SK-N-SH (cell line): ENCODE results near the gene C22orf15. TPM values are rescaled to one million over a fixed set of nuclear protein-coding genes. Genes with fewer than 3 reads are reported as not detected.
A peak's percentile ranks its signal among the peaks of the same experiment; 100 is the strongest.

Experiments used
- CTCF ChIA-PET: fragments of 300-600, 350-600 bp; formaldehyde crosslinking; extraction: SDS; loops from one replicate; lab custom pipeline; 2021; lab: Yijun Ruan, JAX
- POLR2A ChIA-PET: fragments of 350-600 bp; sonication (Branson Sonifier 250); formaldehyde crosslinking; extraction: SDS; loops from one replicate; lab custom pipeline; 2020; ENCODE audit warnings: antibody characterized with exemption, inconsistent platforms; lab: Yijun Ruan, JAX
- DNase-seq: peaks from one replicate; pipeline ENCODE4 v3.0.0; 2012
- H2AFZ ChIP-seq: fragments of 200-600 bp; sonication (generic); 2 replicates; pipeline ENCODE4 v1.8.1; 2016; ENCODE audit warnings: antibody characterized with exemption, mild to moderate bottlenecking, low read depth
- H3F3A ChIP-seq: fragments of 200-600 bp; sonication (generic); replicated peaks from 2 replicates; pipeline ENCODE3; 2016; ENCODE audit warnings: antibody characterized with exemption, mild to moderate bottlenecking; ENCODE audit not compliant: insufficient read depth
- H3K27ac ChIP-seq, 2 experiments: fragments of 200-500 bp in 1 of 2; fragments of 200-600 bp in 1 of 2; sonication (Bioruptor generic) in 1 of 2; sonication (generic), shearing (Covaris generic) in 1 of 2; 2 replicates each; pipeline versions ENCODE4 v1.5.1 to v1.6.1; 2014 to 2016; ENCODE audit warnings: low read depth in 2 of 2, inconsistent platforms in 1 of 2, low read length in 1 of 2, mild to moderate bottlenecking in 1 of 2, mixed read lengths in 1 of 2
- H3K27me3 ChIP-seq: fragments of 200-600 bp; sonication (generic), shearing (Covaris generic); 2 replicates; pipeline ENCODE4 v1.6.1; 2016; ENCODE audit warnings: mixed run types; ENCODE audit not compliant: insufficient read depth
- H3K36me3 ChIP-seq, 2 experiments: fragments of 200-500 bp in 1 of 2; fragments of 200-600 bp in 1 of 2; sonication (Bioruptor generic) in 1 of 2; sonication (generic) in 1 of 2; replicated peaks in 1 of 2; 2 replicates each; pipeline versions ENCODE3 to v1.5.1; 2014 to 2016; ENCODE audit warnings: low read length in 1 of 2, mild to moderate bottlenecking in 1 of 2; ENCODE audit not compliant: insufficient read depth in 2 of 2, control insufficient read depth in 1 of 2
- H3K4me1 ChIP-seq, 2 experiments: fragments of 200-500 bp in 1 of 2; fragments of 200-600 bp in 1 of 2; sonication (Bioruptor generic) in 1 of 2; sonication (generic), shearing (Covaris generic) in 1 of 2; 2 replicates each; pipeline versions ENCODE4 v1.5.1 to v1.6.1; 2014 to 2016; ENCODE audit warnings: low read depth in 1 of 2, low read length in 1 of 2, mixed run types in 1 of 2; ENCODE audit not compliant: insufficient read depth in 2 of 2, control insufficient read depth in 1 of 2
- H3K4me2 ChIP-seq: fragments of 200-600 bp; sonication (generic), shearing (Covaris generic); 2 replicates; pipeline ENCODE4 v1.6.1; 2017; ENCODE audit warnings: mixed run types
- H3K4me3 ChIP-seq, 2 experiments: fragments of 200-500 bp in 1 of 2; fragments of 200-600 bp in 1 of 2; sonication (Bioruptor generic) in 1 of 2; sonication (generic), shearing (Covaris generic) in 1 of 2; 2 replicates each; pipeline versions ENCODE4 v1.5.1 to v1.8.1; 2014 to 2016; ENCODE audit warnings: low read depth in 2 of 2, inconsistent platforms in 1 of 2, low read length in 1 of 2, mild to moderate bottlenecking in 1 of 2, mixed read lengths in 1 of 2, moderate library complexity in 1 of 2
- H3K79me2 ChIP-seq: fragments of 200-600 bp; sonication (generic); 2 replicates; pipeline ENCODE4 v1.8.1; 2017; ENCODE audit warnings: mild to moderate bottlenecking; ENCODE audit not compliant: insufficient read depth
- H3K9ac ChIP-seq: fragments of 200-600 bp; sonication (generic); 2 replicates; pipeline ENCODE4 v1.6.1; 2017; ENCODE audit warnings: mixed run types
- H3K9me2 ChIP-seq: fragments of 200-600 bp; sonication (generic); 2 replicates; pipeline ENCODE4 v1.6.1; 2017; ENCODE audit warnings: mixed run types
- H3K9me3 ChIP-seq: fragments of 200-600 bp; sonication (generic); 2 replicates; pipeline ENCODE4 v1.6.1; 2017; ENCODE audit warnings: mixed run types, mild to moderate bottlenecking, moderate library complexity
- H4K20me1 ChIP-seq: fragments of 200-600 bp; sonication (generic); 2 replicates; pipeline ENCODE4 v1.6.1; 2017; ENCODE audit warnings: mild to moderate bottlenecking, mixed run types; ENCODE audit not compliant: insufficient read depth
- CHD2 ChIP-seq: fragments of 150-350 bp; IDR thresholded peaks from 2 replicates; pipeline ENCODE4 v1.6.1; 2018; ENCODE audit warnings: low read length; ENCODE audit not compliant: partially characterized antibody
- ELF1 ChIP-seq: IDR thresholded peaks from 2 replicates; pipeline ENCODE4 v1.4.0; 2012
- EP300 ChIP-seq, 2 experiments: IDR thresholded peaks; 2 replicates each; pipeline versions ENCODE4 v1.4.0 to v1.6.1; 2012; ENCODE audit warnings: borderline replicate concordance in 1 of 2, low read depth in 1 of 2, low read length in 1 of 2
- EZH2phosphoT487 ChIP-seq: fragments of 200-600 bp; sonication (generic); IDR thresholded peaks from 2 replicates; pipeline ENCODE4 v1.6.1; 2017; ENCODE audit warnings: low read depth, mixed run types, mild to moderate bottlenecking, antibody characterized with exemption, moderate library complexity, borderline replicate concordance
- FOXJ3 ChIP-seq: sonication (generic); formaldehyde crosslinking; IDR thresholded peaks from 2 replicates; pipeline ENCODE4 v1.5.1; 2020; ENCODE audit warnings: mild to moderate bottlenecking, missing genetic modification reagents
- FOXM1 ChIP-seq: IDR thresholded peaks from 2 replicates; pipeline ENCODE4 v1.4.0; 2012; ENCODE audit warnings: low read depth, mild to moderate bottlenecking
- JUND ChIP-seq: IDR thresholded peaks from 2 replicates; pipeline ENCODE4 v1.4.0; 2012
- NFIC ChIP-seq: IDR thresholded peaks from 2 replicates; pipeline ENCODE4 v1.4.0; 2012; ENCODE audit warnings: borderline replicate concordance
- RAD21 ChIP-seq: IDR thresholded peaks from 2 replicates; pipeline ENCODE4 v1.6.1; 2012; ENCODE audit warnings: mild to moderate bottlenecking, low read length
- RXRA ChIP-seq: IDR thresholded peaks from 2 replicates; pipeline ENCODE4 v1.4.0; 2012; ENCODE audit warnings: low read depth, mild to moderate bottlenecking, borderline replicate concordance
- TAF1 ChIP-seq: IDR thresholded peaks from 2 replicates; pipeline ENCODE4 v1.6.1; 2012; ENCODE audit warnings: low read depth, mild to moderate bottlenecking, low read length, moderate library complexity, borderline replicate concordance
- TEAD4 ChIP-seq: IDR thresholded peaks from 2 replicates; pipeline ENCODE4 v1.4.0; 2012; ENCODE audit warnings: mild to moderate bottlenecking, borderline replicate concordance; ENCODE audit not compliant: insufficient read depth
- YY1 ChIP-seq: IDR thresholded peaks from 2 replicates; pipeline ENCODE4 v1.4.0; 2012; ENCODE audit warnings: low read depth, mild to moderate bottlenecking
- WGBS: methylation state at CpG from one replicate; pipeline ENCODE4 v1.1.6; 2017; ENCODE audit warnings: low lambda C conversion rate; 5-methylcytosine and 5-hydroxymethylcytosine counted together
- polyA plus RNA-seq, 3 experiments: library from polyadenylated mRNA; depleted of rRNA; stranded (reverse); fragments of >200 nt; gene quantifications; 2 replicates each; pipeline ENCODE4 v1.2.3, GENCODE V29; 2012
- TF ChIP-seq, protein P1 (sequence below): IDR thresholded peaks from 2 replicates; pipeline ENCODE4 v1.6.1; 2012; ENCODE audit warnings: mild to moderate bottlenecking, low read depth, low read length, moderate library complexity
- TF ChIP-seq, protein P2 (sequence below): IDR thresholded peaks from 2 replicates; pipeline ENCODE4 v1.4.0; 2012; ENCODE audit warnings: low read depth, borderline replicate concordance
- TF ChIP-seq, protein P3 (sequence below): IDR thresholded peaks from 2 replicates; pipeline ENCODE4 v1.4.0; 2012; ENCODE audit warnings: low read depth, borderline replicate concordance
- TF ChIP-seq, protein P4 (sequence below): IDR thresholded peaks from 2 replicates; pipeline ENCODE4; 2012

The C22orf15 gene
- polyA plus RNA-seq, 1 of the 3 experiments (the other 2 are of a cell fraction) = 1.6 TPM

DNA sequence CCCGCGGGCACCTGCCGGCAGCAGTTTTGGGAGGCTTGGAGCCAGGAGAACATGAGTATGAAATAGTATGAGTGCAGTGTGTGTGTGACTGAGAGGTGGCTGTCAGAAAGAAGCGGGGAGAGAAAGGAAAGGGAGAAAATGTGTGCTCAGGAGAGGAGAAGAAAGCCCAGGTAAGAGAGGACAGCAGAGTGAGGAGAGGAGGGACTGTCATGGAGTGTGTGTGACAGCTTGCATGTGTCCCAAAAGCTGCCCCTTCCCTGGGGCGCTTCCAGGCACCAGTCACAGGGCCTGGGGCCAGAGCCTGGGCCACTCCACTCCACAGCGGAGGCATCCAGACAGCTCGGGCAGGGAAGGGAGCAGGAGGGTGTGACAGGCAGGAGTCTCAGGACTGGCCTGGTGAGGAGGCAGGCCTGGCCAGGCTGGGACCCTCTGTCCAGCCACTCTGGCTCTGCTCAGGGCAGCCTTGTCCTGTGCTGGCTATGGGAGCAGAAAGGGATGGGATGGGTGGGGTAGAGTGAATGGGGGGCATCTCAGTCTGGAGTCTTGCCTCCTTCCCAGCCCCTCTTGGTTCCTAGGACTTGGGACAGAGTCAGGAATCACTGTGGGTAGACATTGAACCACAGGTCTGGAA is 10.8 kb downstream of the C22orf15 start:
- ChIA-PET CTCF (interaction anchor here (0.9 to 14.9 kb wide), 4 partner anchors 16 to 84 kb away, joined by 4 to 277 read pairs (median 12); partner anchors contain the start of gene SLC2A11), POLR2A (interaction anchor here (1.0 to 1.6 kb wide), 2 partner anchors 13 to 73 kb away, joined by 4 read pairs; partner anchors contain the start of gene SMARCB1)
- no peaks in the 10 kb centered on the region for H4K20me1 ChIP-seq
- H3F3A ChIP-seq = peaks cover 16% of the 10 kb centered on the region
- WGBS = 88% methylated on average over 4 of the region's 7 CpGs
- peak overlapping the region; percentile 86 for H3K4me2 ChIP-seq
- H3K9me3 ChIP-seq = no peaks in the 10 kb centered on the region
- no peak overlapping the region for H3K27ac ChIP-seq
- no peaks in the 10 kb centered on the region for H3K9me2 ChIP-seq
- no peaks in the 10 kb centered on the region for H3K27me3 ChIP-seq
- no peaks in the 10 kb centered on the region for H3K79me2 ChIP-seq
- DNase-seq = no peak
- TF ChIP-seq YY1 = no peak
- no peak for TF ChIP-seq JUND
- no peak for TF ChIP-seq FOXM1
- TF ChIP-seq NFIC = no peak
- no peak for TF ChIP-seq TAF1
- no peak for TF ChIP-seq RXRA
- TF ChIP-seq, protein P1, sequence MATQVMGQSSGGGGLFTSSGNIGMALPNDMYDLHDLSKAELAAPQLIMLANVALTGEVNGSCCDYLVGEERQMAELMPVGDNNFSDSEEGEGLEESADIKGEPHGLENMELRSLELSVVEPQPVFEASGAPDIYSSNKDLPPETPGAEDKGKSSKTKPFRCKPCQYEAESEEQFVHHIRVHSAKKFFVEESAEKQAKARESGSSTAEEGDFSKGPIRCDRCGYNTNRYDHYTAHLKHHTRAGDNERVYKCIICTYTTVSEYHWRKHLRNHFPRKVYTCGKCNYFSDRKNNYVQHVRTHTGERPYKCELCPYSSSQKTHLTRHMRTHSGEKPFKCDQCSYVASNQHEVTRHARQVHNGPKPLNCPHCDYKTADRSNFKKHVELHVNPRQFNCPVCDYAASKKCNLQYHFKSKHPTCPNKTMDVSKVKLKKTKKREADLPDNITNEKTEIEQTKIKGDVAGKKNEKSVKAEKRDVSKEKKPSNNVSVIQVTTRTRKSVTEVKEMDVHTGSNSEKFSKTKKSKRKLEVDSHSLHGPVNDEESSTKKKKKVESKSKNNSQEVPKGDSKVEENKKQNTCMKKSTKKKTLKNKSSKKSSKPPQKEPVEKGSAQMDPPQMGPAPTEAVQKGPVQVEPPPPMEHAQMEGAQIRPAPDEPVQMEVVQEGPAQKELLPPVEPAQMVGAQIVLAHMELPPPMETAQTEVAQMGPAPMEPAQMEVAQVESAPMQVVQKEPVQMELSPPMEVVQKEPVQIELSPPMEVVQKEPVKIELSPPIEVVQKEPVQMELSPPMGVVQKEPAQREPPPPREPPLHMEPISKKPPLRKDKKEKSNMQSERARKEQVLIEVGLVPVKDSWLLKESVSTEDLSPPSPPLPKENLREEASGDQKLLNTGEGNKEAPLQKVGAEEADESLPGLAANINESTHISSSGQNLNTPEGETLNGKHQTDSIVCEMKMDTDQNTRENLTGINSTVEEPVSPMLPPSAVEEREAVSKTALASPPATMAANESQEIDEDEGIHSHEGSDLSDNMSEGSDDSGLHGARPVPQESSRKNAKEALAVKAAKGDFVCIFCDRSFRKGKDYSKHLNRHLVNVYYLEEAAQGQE = no peak
- no peak for TF ChIP-seq EP300 (IDR thresholded peaks at IDR 0.05; ENCODE audit: borderline replicate concordance in 1 of 2, low read depth in 1 of 2, low read length in 1 of 2)
- TF ChIP-seq, protein P2, sequence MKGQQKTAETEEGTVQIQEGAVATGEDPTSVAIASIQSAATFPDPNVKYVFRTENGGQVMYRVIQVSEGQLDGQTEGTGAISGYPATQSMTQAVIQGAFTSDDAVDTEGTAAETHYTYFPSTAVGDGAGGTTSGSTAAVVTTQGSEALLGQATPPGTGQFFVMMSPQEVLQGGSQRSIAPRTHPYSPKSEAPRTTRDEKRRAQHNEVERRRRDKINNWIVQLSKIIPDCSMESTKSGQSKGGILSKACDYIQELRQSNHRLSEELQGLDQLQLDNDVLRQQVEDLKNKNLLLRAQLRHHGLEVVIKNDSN = no peak
- TF ChIP-seq, protein P3, sequence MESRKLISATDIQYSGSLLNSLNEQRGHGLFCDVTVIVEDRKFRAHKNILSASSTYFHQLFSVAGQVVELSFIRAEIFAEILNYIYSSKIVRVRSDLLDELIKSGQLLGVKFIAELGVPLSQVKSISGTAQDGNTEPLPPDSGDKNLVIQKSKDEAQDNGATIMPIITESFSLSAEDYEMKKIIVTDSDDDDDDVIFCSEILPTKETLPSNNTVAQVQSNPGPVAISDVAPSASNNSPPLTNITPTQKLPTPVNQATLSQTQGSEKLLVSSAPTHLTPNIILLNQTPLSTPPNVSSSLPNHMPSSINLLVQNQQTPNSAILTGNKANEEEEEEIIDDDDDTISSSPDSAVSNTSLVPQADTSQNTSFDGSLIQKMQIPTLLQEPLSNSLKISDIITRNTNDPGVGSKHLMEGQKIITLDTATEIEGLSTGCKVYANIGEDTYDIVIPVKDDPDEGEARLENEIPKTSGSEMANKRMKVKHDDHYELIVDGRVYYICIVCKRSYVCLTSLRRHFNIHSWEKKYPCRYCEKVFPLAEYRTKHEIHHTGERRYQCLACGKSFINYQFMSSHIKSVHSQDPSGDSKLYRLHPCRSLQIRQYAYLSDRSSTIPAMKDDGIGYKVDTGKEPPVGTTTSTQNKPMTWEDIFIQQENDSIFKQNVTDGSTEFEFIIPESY = no peak
- no peak for TF ChIP-seq TEAD4
- no peak for TF ChIP-seq FOXJ3 (CRISPR knock-in tag)
- no peak for TF ChIP-seq CHD2
- TF ChIP-seq, protein P4, sequence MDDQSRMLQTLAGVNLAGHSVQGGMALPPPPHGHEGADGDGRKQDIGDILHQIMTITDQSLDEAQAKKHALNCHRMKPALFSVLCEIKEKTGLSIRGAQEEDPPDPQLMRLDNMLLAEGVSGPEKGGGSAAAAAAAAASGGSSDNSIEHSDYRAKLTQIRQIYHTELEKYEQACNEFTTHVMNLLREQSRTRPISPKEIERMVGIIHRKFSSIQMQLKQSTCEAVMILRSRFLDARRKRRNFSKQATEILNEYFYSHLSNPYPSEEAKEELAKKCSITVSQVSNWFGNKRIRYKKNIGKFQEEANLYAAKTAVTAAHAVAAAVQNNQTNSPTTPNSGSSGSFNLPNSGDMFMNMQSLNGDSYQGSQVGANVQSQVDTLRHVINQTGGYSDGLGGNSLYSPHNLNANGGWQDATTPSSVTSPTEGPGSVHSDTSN = no peak
- TF ChIP-seq ELF1 = no peak
- no peak for TF ChIP-seq RAD21
- TF ChIP-seq EZH2phosphoT487 = no peak
- H3K9ac ChIP-seq = peak overlapping the region; percentile 72
- H3K4me3 ChIP-seq = peak overlapping the region; percentile 57 to 67
- no peaks in the 10 kb centered on the region for H3K36me3 ChIP-seq
- H3K4me1 ChIP-seq = peaks cover 4 to 36% of the 10 kb centered on the region in 2 experiments; a peak in 2 of 4 replicates
- no peak overlapping the region; the same call in 1 of the 2 replicates for H2AFZ ChIP-seq
